ENCODE results near the gene NGEF.
A peak's percentile ranks its signal among the peaks of the same experiment; 100 is the strongest.
"Not testable (repeated sequence)": the region's sequence is repeated elsewhere in the genome, so short reads cannot be mapped to it uniquely, and the experiment has no call there.

Gene NGEF

GRCh38 chr2:232925153-232925820 is 87.8 kb downstream of the NGEF start:
- Mint-ChIP-seq H3K4me1 (peaks cover 19% of the 10 kb centered on the region), H3K27ac (no peak overlapping the region), H3K9me3 (peaks cover 0 to 8% of the 10 kb centered on the region in 2 donors), H3K4me3 (no peak overlapping the region), H3K27me3 (peaks cover 75% of the 10 kb centered on the region)
- no peak for DNase-seq
- no peak for ATAC-seq

DNA sequence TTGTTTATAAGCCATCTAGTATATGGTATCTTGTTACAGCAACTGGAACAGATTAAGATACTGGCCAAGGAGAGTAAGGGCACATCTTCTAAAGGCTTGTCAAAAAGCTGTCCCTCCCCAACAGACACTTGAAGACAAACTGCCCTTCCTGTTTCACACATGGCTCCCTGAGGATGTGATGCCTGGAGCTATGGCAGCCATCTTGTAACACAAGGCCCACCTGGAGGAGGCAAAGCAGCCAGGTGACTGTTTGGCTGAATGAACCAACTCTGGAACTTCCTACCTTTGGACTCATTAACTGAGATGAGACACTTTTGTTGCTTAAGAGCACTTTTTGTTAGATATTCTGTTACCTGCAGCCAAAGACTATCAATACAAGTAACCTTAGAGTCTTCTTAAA is 88.6 kb downstream of the NGEF start:
- DNase-seq, result no peak
- no peak overlapping the region for H3K27ac Mint-ChIP-seq
- H3K27me3 Mint-ChIP-seq, result peaks cover 70% of the 10 kb centered on the region
- peaks cover 0 to 3% of the 10 kb centered on the region in 2 donors for H3K9me3 Mint-ChIP-seq
- no peak for ATAC-seq
- H3K4me1 Mint-ChIP-seq, result peaks cover 19% of the 10 kb centered on the region
- H3K4me3 Mint-ChIP-seq, result no peak overlapping the region

- no peak overlapping the region for H3K27ac Mint-ChIP-seq
- ATAC-seq (no peak), DNase-seq (no peak)
- no peaks in the 10 kb centered on the region for H3K4me1 Mint-ChIP-seq
- no peaks in the 10 kb centered on the region for H3K9me3 Mint-ChIP-seq
- H3K4me3 Mint-ChIP-seq, result no peak overlapping the region
- H3K27me3 Mint-ChIP-seq, result peaks cover 50% of the 10 kb centered on the region
These were observed 92.3 kb downstream of the NGEF start for GRCh38 chr2:232920760-232921159.

- Mint-ChIP-seq H3K4me3 (no peak overlapping the region), H3K9me3 (no peaks in the 10 kb centered on the region), H3K27ac (no peak overlapping the region), H3K27me3 (peaks cover 49% of the 10 kb centered on the region), H3K4me1 (no peaks in the 10 kb centered on the region)
- ATAC-seq (no peak), DNase-seq (no peak)
These were observed 93.0 kb downstream of the NGEF start for GRCh38 chr2:232920055-232920454.

GRCh38 chr2:232919141-232919540 is 93.9 kb downstream of the NGEF start:
- Mint-ChIP-seq H3K27me3 (peaks cover 44% of the 10 kb centered on the region), H3K4me1 (no peaks in the 10 kb centered on the region), H3K27ac (no peak overlapping the region), H3K9me3 (no peaks in the 10 kb centered on the region), H3K4me3 (no peak overlapping the region)
- ATAC-seq (no peak), DNase-seq (no peak)

GRCh38 chr2:232913903-232914302 is 99.2 kb downstream of the NGEF start:
- no peak for ATAC-seq
- H3K9me3 Mint-ChIP-seq, result peaks cover 21 to 24% of the 10 kb centered on the region in 2 donors
- no peak for DNase-seq
- no peaks in the 10 kb centered on the region for H3K4me1 Mint-ChIP-seq
- no peak overlapping the region for H3K4me3 Mint-ChIP-seq
- H3K27ac Mint-ChIP-seq, result no peak overlapping the region
- peaks cover 44% of the 10 kb centered on the region for H3K27me3 Mint-ChIP-seq

DNA sequence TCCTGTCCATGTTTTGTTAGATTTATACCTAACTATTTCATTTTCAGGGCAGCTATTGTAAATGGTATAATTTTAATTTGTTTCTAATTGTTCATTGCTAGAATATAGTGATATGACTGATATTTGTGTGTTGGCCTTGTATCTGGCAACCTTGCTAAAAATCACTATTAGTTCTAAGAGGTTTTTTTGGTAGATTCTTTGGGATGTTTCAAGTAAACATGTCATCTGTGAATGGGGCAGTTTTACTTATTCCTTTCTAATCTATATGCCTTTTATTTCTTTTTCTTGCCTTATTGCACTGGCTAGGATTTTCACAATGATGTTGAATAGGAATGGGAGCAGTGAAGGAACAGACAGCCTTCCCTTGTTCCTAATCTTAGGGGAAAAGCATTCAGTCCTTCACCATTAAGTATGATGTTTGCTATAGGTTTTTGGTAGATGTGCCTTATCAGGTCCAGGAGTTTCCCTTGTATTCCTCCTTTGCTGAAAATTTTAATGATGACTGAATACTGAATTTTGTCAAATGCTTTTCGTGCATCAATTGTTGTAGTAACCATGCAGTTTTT is 101.3 kb downstream of the NGEF start:
- Mint-ChIP-seq H3K27me3 (peaks cover 40% of the 10 kb centered on the region), H3K4me1 (no peaks in the 10 kb centered on the region), H3K9me3 (peaks cover 21 to 24% of the 10 kb centered on the region in 2 donors), H3K27ac (no peak overlapping the region), H3K4me3 (no peak overlapping the region)
- DNase-seq (no peak), ATAC-seq (no peak)

DNA sequence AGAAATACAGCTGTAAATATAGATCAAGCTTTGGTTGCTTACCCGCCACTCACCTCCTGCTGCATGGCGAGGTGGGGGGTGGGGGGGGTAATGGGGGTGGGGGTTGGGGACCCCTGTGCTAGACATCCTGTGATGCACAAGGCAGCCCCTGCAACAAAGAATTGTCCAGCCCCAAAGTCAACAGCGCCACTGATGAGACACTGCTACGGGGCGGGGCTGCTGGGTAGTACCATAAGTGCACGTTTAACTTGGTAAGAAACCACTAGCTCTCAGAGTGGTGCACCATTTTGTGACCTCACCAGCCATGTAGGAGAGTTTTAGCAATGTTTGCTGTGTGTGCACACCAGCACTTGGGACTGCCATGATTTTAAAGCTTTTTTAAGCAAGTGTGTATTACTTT is 102.7 kb downstream of the NGEF start:
- no peak overlapping the region for H3K4me3 Mint-ChIP-seq
- H3K4me1 Mint-ChIP-seq, result no peaks in the 10 kb centered on the region
- no peak overlapping the region for H3K27ac Mint-ChIP-seq
- H3K9me3 Mint-ChIP-seq, result peaks cover 21 to 24% of the 10 kb centered on the region in 2 donors
- no peak for ATAC-seq
- H3K27me3 Mint-ChIP-seq, result peaks cover 33% of the 10 kb centered on the region
- no peak for DNase-seq

GRCh38 chr2:232908695-232909094 is 104.4 kb downstream of the NGEF start:
- no peak for DNase-seq
- peaks cover 27% of the 10 kb centered on the region for H3K27me3 Mint-ChIP-seq

DNA sequence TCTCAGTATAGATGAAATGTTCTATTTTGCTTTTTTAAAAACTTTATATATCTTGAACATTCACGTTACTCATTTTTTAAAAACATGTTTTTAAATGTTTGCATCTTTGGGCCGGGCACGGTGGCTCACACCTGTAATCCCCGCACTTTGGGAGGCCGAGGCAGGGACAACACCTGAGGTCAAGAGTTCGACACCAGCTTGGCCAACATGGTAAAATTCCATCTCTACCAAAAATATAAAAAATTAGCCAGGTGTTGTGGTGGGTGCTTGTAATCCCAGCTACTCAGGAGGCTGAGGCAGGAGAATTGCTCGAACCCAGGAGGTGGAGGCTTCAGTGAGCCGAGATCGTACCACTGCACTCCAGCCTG is 105.4 kb downstream of the NGEF start:
- not testable (repeated sequence) for H3K4me1 Mint-ChIP-seq, H3K4me3 Mint-ChIP-seq

More at GRCh38 chr2:232908695-232909094, 104.4 kb downstream of the NGEF start:
- no peaks in the 10 kb centered on the region for H3K4me1 Mint-ChIP-seq
- no peak for ATAC-seq
- H3K27ac Mint-ChIP-seq, result no peak overlapping the region
- no peak overlapping the region for H3K4me3 Mint-ChIP-seq
- H3K9me3 Mint-ChIP-seq, result peaks cover 21 to 24% of the 10 kb centered on the region in 2 donors

DNA sequence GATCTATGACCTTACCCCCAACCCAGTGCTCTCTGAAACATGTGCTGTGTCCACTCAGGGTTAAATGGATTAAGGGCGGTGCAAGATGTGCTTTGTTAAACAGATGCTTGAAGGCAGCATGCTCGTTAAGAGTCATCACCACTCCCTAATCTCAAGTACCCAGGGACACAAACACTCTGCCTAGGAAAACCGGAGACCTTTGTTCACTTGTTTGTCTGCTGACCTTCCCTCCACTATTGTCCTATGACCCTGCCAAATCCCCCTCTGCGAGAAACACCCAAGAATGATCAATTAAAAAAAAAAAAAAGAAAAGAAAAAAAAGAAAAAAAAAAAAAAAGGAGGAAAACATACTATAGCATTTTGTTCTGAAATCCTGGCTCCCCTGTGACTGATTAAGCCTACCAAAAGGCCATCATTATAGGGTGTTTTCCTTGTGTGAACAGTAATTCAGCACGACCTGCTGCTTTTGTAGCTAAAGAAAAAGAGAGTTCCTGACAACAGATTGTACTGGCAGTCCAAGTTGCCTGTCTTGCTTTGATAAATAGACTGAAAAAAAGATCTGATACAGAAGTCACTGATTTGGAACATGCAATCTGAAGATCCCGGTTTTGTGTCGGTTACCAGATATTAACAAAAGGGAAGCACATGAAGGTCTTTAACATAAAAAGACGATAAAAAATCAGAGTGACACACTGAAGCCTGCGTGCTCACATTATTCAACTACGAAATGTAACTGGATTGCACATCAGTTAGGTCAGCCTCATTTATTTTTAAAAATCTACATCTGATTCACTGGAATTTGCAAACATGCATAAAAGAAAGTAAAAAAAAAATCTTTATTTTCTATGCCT is 106.0 kb downstream of the NGEF start:
- DNase-seq, H3K27ac Mint-ChIP-seq, H3K4me1 Mint-ChIP-seq, H3K4me3 Mint-ChIP-seq, ATAC-seq: not testable (repeated sequence)
- peaks cover 13% of the 10 kb centered on the region for H3K27me3 Mint-ChIP-seq
- H3K9me3 Mint-ChIP-seq, result peaks cover 10 to 14% of the 10 kb centered on the region in 2 donors

More for the DNA sequence above, 105.4 kb downstream of the NGEF start:
- Mint-ChIP-seq H3K27me3 (peaks cover 18% of the 10 kb centered on the region), H3K9me3 (peaks cover 14 to 17% of the 10 kb centered on the region in 2 donors)
- H3K27ac Mint-ChIP-seq, ATAC-seq, DNase-seq: not testable (repeated sequence)

DNA sequence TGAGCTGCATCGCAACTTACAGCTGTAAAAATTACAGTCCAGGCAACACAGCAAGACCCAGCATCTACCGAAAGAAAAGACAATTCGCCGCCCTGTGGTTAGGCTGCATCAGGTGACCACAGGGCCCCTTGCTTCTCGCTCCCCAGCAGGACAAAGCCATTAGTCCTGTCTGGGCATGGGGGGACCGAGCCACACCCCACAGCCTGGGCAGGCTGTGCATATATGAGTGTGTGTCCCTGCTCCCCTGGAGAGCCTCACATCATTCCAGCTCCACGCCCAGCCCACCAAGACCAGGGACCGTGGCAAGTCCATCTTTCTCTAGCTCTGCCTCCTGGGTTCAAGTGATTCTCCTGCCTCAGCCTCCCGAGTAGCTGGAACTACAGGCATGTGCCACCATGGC is 109.1 kb downstream of the NGEF start:
- Mint-ChIP-seq H3K9me3 (no peaks in the 10 kb centered on the region), H3K4me3 (no peak overlapping the region), H3K27me3 (no peaks in the 10 kb centered on the region), H3K4me1 (no peaks in the 10 kb centered on the region), H3K27ac (no peak overlapping the region)
- ATAC-seq (no peak), DNase-seq (no peak)

DNA sequence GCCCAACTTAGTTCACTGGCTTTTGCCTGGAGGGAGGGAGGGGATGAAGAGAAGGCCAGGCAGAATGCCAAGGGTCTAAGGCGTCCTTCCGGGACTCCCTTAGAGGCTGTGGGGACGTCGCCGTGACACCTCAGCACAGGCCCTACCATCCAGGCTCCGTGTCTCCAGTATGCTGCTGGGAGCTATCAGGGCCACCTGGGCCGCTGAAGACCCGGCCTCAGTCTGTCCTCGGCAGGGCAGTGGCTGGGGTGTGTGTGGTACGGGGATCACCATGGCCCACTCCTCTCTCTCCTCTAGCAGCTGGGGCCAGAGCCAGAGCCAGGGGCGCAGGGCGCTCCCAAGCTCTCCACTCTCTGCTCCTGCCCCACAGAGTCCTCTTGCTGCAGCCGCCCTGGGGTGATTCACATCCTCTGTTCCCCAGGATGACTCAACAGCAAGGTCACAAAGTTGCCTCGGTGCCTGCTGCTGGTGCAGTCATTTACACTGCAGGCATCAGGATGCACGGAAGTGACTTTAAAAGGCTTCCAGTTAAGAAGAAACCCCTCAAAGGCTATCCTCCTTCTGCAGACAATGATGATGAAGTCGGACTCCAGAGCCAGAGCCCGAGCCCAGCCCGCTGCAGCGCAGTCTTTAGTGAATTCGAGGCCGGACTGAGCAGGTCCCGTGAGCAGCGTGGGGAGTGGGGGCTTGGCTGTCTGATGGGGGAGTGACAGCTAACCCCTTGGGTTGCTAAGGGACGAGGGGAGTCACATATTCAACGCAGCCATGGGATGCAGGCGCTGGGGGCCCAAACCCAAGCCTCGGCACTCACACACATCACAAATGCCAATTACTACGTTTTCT is 111.1 kb downstream of the NGEF start:
- Mint-ChIP-seq H3K27ac (no peak overlapping the region), H3K9me3 (no peaks in the 10 kb centered on the region), H3K4me3 (no peak overlapping the region), H3K4me1 (no peaks in the 10 kb centered on the region), H3K27me3 (no peaks in the 10 kb centered on the region)
- no peak for DNase-seq
- peak; percentile 57 for ATAC-seq

DNA sequence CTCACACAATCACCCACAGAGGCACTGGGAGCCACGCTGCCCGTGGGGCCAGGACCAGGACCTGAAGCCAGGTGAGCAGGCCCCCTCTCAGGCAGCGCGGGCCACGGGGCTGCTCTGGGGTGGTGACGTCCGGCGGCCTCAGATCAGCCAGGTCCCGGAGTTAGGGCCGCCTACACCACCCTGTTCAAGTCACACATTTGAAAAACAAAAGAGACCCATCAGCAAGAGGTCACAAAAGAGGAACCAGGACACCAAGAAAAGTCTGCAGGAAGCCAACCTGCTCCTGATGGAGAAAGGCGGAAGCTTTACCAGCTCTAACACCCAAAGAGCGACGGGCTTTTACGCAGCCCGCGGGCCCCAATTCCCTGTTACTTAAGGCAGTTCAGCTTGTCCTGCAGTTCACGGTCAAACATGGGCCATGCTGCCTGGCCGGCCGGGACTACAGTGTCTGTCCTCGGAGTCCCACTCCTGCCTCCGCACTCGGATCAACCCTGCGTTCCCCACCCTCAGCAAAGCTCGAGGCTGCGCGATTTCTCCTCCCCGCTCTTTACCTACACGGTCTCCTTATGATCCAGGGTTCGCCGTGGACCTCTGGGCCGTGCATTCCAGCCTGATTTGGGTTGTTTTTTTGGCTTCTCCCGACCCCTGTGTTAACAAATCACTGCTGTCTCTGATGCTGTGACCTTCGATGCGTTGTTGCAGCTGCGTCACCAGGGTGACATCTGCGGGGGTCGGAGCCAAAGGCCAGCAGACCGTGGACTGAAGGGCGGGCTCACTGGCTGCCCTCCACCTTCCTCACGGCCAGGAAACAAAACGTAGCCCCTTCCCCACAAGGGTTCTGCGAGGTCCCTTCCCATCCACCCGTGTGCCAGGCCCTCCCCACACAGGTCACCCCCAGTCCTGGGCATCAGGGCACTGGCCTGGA is 112.0 kb downstream of the NGEF start:
- no peak overlapping the region for H3K27ac Mint-ChIP-seq
- DNase-seq, result no peak
- no peak for ATAC-seq

More for the DNA sequence above, 112.0 kb downstream of the NGEF start:
- Mint-ChIP-seq H3K27me3 (no peaks in the 10 kb centered on the region), H3K4me3 (no peak overlapping the region), H3K9me3 (no peaks in the 10 kb centered on the region), H3K4me1 (no peaks in the 10 kb centered on the region)

Data from stimulated activated naive CD8-positive, alpha-beta T cell treated with anti-CD3 and anti-CD28 coated beads, Interleukin-15, amount 100 ng/mL, for 72 hours (primary cell).